HG02840 (cell line): ENCODE measurements around the gene TANGO6.

ENCODE experiments used
- ATAC-seq: cut with Tn5 transposase; IDR thresholded peaks from one replicate; pipeline ENCODE4 v1.9.1; 2021; ENCODE audit warnings: mild to moderate bottlenecking, moderate library complexity, moderate number of reproducible peaks; ENCODE audit not compliant: unreplicated experiment, low FRiP score

TANGO6 gene

DNA sequence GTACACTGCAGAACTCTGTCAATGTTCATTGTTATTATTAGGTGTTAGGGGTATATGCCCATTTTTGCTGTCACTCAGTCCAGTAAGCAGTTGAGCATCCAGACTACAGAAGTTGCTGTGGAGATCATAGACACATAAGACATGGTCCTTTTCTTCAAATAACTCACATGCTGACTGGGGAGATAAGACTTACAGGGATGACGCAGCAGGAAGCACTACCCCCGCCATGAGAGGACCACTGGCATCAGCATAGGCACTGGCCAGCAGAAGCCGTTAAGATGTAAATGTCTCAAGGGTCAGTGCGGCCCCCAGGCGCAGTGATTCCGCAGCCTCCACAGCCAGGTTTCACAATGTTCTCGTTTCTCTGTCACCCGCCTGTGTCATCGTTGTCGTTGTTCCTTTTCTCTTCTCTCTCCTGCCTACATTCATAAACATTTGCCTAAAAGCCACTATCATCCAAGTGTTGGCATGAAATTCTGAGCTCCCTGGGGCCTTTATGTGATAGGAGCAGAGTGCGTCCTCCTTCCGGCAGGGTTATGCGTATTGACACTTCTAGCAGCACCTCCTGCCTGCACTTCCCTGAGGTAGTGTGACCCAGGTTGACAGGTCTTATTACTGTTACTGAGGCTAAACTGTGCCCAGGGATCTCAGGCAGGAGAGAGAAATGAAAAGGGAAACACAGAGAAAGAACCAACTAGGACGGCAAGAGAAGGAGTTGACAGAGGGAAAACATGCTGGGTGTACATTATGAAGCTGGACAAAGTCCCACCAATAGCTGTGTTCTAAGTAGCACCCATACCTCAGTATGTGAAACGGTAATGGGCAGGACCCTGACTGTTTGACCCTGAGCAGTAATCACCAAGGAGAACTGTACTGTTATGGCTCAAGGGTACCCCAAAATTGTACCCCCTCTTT lies 17.9 kb downstream of the TANGO6 start:
- no peak for ATAC-seq

- no peak for ATAC-seq
These were observed 23.6 kb downstream of the TANGO6 start for GRCh38 chr16:68866933-68867332.

- ATAC-seq, result no peak
These were observed 26.3 kb downstream of the TANGO6 start for GRCh38 chr16:68869492-68870088.

DNA sequence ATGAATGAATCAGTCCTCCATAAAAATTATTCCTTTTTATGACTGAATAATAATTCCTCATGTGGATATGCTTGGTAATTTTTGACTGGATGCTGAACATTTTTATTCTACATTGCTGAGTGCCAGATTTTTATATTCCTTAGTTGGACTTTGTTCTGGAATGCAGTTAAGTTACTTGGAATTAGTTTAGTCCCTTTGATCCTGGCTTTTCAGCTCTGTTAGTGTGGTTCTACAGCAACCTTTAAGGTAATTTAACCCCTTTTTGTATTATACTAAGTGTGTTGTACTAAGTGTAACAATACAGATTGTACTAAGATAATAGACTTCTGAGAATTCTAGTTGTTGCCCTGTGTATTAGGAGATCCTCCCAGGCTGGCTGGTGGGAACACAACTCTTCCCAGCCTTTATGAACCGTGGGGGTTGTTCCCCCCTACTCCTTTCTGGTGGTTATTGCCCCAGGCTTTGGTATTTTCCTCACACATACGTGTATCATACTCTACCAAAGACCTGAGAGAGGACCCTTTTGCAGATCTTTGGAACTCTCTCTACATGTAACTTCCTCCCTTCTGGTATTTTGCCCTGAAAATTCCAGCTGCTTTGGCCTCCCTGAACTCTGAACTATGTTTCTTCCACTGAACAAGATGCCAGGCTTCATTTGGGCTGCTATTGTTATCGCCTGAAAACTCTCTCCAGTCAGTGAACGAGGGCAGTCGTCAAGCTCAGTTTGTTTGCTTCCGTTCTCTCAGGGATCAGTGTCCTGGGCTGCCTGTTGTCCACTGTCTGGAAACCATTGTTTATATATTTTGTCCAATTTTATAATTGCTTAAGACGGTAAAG lies 30.5 kb downstream of the TANGO6 start:
- no peak for ATAC-seq

- no peak for ATAC-seq
These were observed 32.5 kb downstream of the TANGO6 start for GRCh38 chr16:68875871-68876270.

DNA sequence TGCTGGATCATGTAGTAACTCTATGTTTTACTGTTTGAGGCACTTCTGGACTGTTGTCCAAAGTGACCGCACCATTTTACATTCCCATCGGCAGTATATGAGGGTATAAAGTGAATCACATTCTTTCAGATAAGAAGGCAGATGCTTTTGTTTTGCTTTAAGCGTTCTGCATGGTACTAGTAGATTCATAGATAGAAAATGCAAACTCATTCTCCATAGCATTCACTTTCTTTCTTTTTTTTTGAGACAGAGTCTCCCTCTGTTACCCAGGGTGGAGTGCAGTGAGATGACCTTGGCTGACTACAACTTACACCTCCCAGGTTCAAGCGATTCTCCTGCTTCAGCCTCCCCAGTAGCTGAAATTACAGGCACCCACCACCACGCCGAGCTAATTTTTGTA lies 40.4 kb downstream of the TANGO6 start:
- no peak for ATAC-seq

DNA sequence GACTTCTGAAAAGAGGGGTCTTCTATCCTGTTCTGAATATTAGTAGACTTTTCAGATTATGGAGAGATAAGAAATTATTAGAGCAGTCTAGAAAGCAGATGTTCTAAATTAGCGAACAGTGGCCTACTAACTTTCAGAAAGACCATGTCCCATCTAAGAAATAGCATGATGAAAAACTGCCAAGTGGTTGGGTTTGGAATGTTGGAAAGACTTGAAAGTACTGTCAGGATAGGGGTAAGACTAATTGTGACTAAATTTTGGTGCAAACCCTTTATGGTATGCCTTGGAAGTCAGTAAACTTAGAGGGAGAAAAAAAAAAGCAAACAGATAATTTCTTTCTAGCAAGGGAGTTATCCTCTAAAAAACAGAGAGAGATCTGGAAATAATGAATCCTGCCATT lies 41.1 kb downstream of the TANGO6 start:
- ATAC-seq, result no peak

DNA sequence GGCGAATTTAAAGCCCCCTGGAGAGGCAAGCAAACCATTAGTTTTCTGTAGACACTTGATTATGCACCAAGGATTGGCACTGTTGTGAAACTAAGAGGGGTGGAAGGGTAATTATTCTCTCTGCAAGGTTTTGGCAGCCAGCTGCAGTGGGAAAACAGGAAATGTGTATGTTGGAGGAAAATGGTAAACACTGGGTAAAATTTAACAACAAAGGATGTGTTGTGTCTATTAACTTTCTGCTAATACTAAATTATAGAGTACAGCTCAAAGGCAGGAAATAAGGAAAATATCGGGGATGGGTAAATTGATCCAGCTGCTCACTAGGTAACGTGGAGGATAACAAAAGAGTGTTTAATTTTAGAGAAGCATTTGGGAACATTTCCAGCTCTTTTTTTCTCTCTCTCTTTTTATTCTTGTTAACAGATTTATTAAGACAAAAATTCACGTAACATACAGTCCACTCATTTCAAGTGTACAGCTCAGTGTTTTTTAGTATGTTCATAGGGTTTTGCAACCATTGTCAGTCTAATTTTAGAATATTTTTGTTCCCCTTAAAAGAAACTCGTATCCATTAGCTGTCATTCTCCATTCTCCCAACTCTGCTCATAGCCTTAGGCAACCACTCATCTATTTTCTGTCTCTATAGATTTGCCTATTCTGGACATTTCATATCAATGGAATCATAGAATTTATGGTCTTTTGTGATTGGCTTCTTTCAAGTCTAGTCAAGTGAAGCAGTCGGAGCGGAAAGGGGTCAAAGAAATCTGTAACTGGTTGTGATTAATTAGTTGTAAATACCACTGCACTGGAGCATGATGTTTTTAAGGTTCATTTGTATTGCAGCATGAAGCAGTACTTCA lies 41.8 kb downstream of the TANGO6 start:
- ATAC-seq, result no peak

- ATAC-seq, result no peak
These were observed 43.8 kb downstream of the TANGO6 start for GRCh38 chr16:68887107-68887506.

DNA sequence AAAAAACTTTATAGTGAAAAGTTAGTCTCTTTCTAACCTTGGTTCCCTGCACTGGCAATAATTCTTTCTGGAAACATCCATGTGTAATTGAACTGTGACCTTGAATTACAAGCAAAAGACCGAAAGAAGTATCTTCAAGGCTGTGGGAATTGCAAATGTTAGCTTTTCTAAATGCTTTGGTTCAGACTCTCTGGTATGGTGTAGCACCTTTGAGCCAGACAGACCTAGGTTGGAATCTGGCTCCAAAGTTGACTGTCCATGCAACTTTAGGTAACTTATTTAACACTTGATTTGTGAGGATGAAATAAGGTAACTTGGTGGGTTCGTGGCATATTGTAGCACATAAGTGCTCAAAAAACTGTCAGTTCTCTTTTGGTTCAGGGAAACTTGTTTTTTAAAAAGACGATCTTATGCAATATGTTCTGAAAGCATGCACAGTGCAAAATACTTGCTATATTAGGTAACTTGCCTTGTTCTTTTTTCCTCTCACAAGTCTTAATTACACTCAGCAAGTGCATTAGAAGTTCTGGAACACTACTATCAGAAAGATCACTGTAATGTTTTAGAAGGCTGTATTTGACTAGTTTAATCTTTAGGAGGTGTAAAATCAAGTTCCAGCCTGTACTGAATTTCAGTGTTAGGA lies 46.3 kb downstream of the TANGO6 start:
- no peak for ATAC-seq

DNA sequence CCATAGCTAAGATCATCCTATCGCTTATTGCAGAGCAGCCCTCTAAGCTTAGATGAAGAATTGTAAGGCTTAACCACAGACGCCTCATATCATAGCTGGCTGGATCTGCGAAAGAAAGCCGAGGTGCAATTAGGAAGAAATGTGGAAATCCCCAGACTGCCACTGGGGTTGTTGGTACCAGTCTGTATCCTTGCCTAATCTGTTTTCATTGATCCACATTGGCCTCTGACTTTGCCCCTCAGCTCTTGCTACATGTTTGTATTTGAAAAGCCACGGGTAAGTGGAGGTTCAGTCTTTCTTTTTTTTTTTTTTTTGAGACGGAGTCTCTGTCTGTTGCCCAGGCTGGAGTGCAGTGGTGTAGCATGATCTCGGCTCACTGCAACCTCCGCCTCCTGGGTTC lies 48.9 kb downstream of the TANGO6 start:
- no peak for ATAC-seq

- ATAC-seq, result no peak
These were observed 49.6 kb downstream of the TANGO6 start for GRCh38 chr16:68892898-68893297.

DNA sequence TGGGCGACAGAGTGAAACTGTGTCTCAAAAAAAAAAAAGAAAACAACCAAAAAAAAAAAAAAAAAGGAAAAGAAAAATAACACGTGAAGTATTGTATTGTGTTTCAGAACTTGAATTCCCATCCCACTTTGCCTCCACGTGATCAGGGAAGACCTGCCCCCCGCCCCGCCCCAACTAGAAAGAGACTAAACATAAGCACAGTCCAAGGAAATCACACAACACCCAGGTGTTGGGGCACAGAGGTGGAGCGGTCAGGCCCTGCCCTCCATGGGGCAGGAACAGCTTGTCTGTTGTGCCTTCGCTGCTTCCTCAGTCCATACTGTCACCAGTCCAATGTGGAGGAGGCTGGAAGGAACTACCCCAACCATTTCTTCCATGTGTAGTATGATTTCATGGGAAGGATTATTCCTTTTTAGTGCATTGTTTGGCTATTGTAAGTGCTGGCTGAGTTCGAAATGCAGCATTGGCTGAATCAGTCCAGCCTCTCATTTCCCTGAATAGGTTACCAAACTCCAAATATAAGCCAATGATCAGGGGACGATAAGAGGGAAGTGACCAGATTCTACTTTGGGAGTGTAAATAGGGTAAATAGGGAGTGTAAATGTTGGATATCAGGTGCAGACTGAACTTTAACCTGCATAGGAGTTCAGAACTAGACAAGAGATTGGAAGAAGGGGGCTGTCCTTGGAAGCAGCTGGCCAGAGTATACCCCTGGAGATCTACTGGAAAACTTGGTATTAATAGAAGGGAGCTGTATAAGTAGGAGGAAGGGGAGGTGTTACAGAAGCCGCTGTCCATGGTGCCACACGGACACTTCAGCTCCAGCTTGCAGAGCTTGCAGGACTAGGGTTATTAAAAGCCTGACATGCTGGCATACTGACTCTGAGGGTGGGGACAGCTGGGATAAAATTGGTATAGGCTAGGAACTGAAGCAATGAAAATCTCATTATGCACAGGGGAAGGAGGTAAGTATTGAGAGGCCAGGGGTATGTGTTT lies 50.7 kb downstream of the TANGO6 start:
- no peak for ATAC-seq

- no peak for ATAC-seq
These were observed 51.4 kb downstream of the TANGO6 start for GRCh38 chr16:68894714-68895113.

- ATAC-seq, result no peak
These were observed 54.7 kb downstream of the TANGO6 start for GRCh38 chr16:68898026-68898425.

- no peak for ATAC-seq
These were observed 56.7 kb downstream of the TANGO6 start for GRCh38 chr16:68900009-68900408.

GRCh38 chr16:68902003-68902968 lies 59.0 kb downstream of the TANGO6 start:
- no peak for ATAC-seq
